Endothelial cell of umbilical vein (primary cell): ENCODE results near the gene SYNGAP1. TPM values are rescaled to one million over a fixed set of nuclear protein-coding genes. Genes with fewer than 3 reads are reported as not detected.

ENCODE experiments used
- BruUV-seq: library from RNA; stranded (reverse); fragments of 400-500 nt; replicated peaks from 2 replicates; lab custom pipeline; 2021; lab: Mats Ljungman, UMichigan
- CTCF ChIA-PET: fragments of 300-600, 350-600 bp; sonication (Branson Sonifier 250); formaldehyde crosslinking; loops from one replicate; lab custom pipeline; 2021; ENCODE audit warnings: antibody characterized with exemption, inconsistent platforms; lab: Charles Lee
- POLR2A ChIA-PET: fragments of 300-600, 350-600 bp; sonication (Branson Sonifier 250); formaldehyde crosslinking; loops from one replicate; lab custom pipeline; 2021; ENCODE audit warnings: antibody characterized with exemption, inconsistent platforms; lab: Charles Lee
- DNase-seq: peaks from one replicate; pipeline ENCODE4 v3.0.0-alpha.2; 2011; ENCODE audit warnings: low read depth, low spot score
- FAIRE-seq: peaks from 2 replicates; lab custom pipeline; 2011; peaks lifted over from hg19 to GRCh38; lab: Jason Lieb, UNC
- H2AFZ ChIP-seq: 2 replicates; pipeline ENCODE4 v1.6.0; 2012; ENCODE audit warnings: low read depth, low read length, control low read depth, inconsistent platforms
- H3K27ac ChIP-seq: 2 replicates; pipeline ENCODE4 v1.5.1; 2011; ENCODE audit warnings: low read depth, mild to moderate bottlenecking, control low read depth, low read length, moderate library complexity; ENCODE audit not compliant: insufficient read depth
- H3K27me3 ChIP-seq, 2 experiments: 2 replicates each; pipeline versions ENCODE4 v1.6.0 to v1.6.1; 2011; ENCODE audit warnings: low read length in 2 of 2, mixed read lengths in 1 of 2; ENCODE audit not compliant: control insufficient read depth in 2 of 2, insufficient read depth in 2 of 2
- H3K36me3 ChIP-seq, 2 experiments: 2 replicates in 1 of 2; 3 replicates in 1 of 2; pipeline ENCODE4 v1.5.1; 2011; ENCODE audit warnings: low read length in 2 of 2, mild to moderate bottlenecking in 1 of 2, moderate library complexity in 1 of 2; ENCODE audit not compliant: control insufficient read depth in 2 of 2, insufficient read depth in 2 of 2; ENCODE audit errors: extremely low read depth in 1 of 2
- H3K4me1 ChIP-seq: 3 replicates; pipeline ENCODE4 v1.5.1; 2011; ENCODE audit warnings: mild to moderate bottlenecking, low read length; ENCODE audit not compliant: control insufficient read depth, insufficient read depth; ENCODE audit errors: extremely low read depth
- H3K4me2 ChIP-seq: 2 replicates; pipeline ENCODE4 v1.6.1; 2011; ENCODE audit warnings: low read length, control low read depth, mixed read lengths; ENCODE audit not compliant: insufficient read depth
- H3K4me3 ChIP-seq, 3 experiments: fragments of 200-600 bp in 1 of 3; sonication (generic), shearing (Covaris generic) in 1 of 3; replicated peaks in 1 of 3; 2 replicates each; pipeline ENCODE4 v1.5.1; 2011 to 2016; ENCODE audit warnings: control low read depth in 3 of 3, low read length in 3 of 3, mild to moderate bottlenecking in 2 of 3, inconsistent platforms in 1 of 3, low read depth in 1 of 3, moderate library complexity in 1 of 3; ENCODE audit not compliant: insufficient read depth in 1 of 3
- H3K79me2 ChIP-seq: 2 replicates; pipeline ENCODE4 v1.6.0; 2012; ENCODE audit warnings: low read length, inconsistent platforms; ENCODE audit not compliant: control insufficient read depth, insufficient read depth
- H3K9ac ChIP-seq: replicated peaks from 2 replicates; pipeline ENCODE3; 2011; ENCODE audit warnings: low read length, control low read depth; ENCODE audit not compliant: insufficient read depth; ENCODE audit errors: extremely low read depth
- H3K9me1 ChIP-seq: replicated peaks from 3 replicates; pipeline ENCODE4 v1.6.0; 2011; ENCODE audit warnings: mild to moderate bottlenecking, low read length; ENCODE audit not compliant: control insufficient read depth, insufficient read depth; ENCODE audit errors: extremely low read depth
- H3K9me3 ChIP-seq: replicated peaks from 2 replicates; pipeline ENCODE4 v1.5.1; 2012; ENCODE audit warnings: low read length, inconsistent platforms; ENCODE audit not compliant: control insufficient read depth, insufficient read depth
- H4K20me1 ChIP-seq: replicated peaks from 2 replicates; pipeline ENCODE3; 2011; ENCODE audit warnings: mild to moderate bottlenecking, low read length; ENCODE audit not compliant: control insufficient read depth, insufficient read depth; ENCODE audit errors: extremely low read depth
- CTCF ChIP-seq, 2 donors: IDR thresholded peaks; 1 replicate in 1 of 2; 2 replicates in 1 of 2; pipeline ENCODE4 v1.5.1; 2011; ENCODE audit warnings: low read length in 2 of 2, mild to moderate bottlenecking in 2 of 2, moderate library complexity in 2 of 2, control low read depth in 1 of 2, inconsistent platforms in 1 of 2, low read depth in 1 of 2; ENCODE audit not compliant: insufficient read depth in 1 of 2; ENCODE audit errors: extremely low read depth in 1 of 2
- EZH2 ChIP-seq: IDR thresholded peaks from 2 replicates; pipeline ENCODE4 v1.6.1; 2012; ENCODE audit warnings: borderline replicate concordance, low read depth, mild to moderate bottlenecking, moderate library complexity, low read length, inconsistent platforms; ENCODE audit not compliant: severe bottlenecking
- GATA2 ChIP-seq: IDR thresholded peaks from 2 replicates; pipeline ENCODE4 v1.7.0; 2011; ENCODE audit warnings: low read depth, mild to moderate bottlenecking, moderate library complexity, mixed read lengths, low read length; ENCODE audit not compliant: insufficient read length, insufficient read depth
- MYC ChIP-seq: IDR thresholded peaks from one replicate; pipeline ENCODE4 v1.6.1; 2011; ENCODE audit warnings: mild to moderate bottlenecking, low read depth, low read length
- POLR2A ChIP-seq: IDR thresholded peaks from 2 replicates; pipeline ENCODE4 v1.6.1; 2012; ENCODE audit warnings: low read depth, mild to moderate bottlenecking, control low read depth, low read length
- dilution Hi-C: fragments of 300-500 bp; cut with MboI; formaldehyde crosslinking; loops from one replicate; pipeline ENCODE4 v1.15.0; 2019; ENCODE audit warnings: low sequenced_read_pairs; ENCODE audit not compliant: extremely low pct_ligation_motif_present
- intact Hi-C: fragments of 100-400 bp; cut with micrococcal nuclease; formaldehyde crosslinking; loops from one replicate; pipeline ENCODE4 v1.10.0; 2022
- polyA plus RNA-seq, 4 experiments: library from polyadenylated mRNA; depleted of rRNA in 3 of 4; stranded (reverse) in 3 of 4; unstranded in 1 of 4; fragments of >200 nt; gene quantifications; 2 replicates each; pipeline versions ENCODE4 v1.2.1 to v1.2.3, GENCODE V29; 2011 to 2012; ENCODE audit warnings: missing spikeins in 1 of 4
- total RNA-seq: library from RNA; stranded (reverse); gene quantifications from 2 replicates; pipeline ENCODE4 v1.2.3, GENCODE V29; 2021

The SYNGAP1 gene
- total and polyA plus RNA-seq, 2 donors (not counting 3 experiments of a cell fraction or from before 2014, with no cell fraction given) = 7.3 to 15.1 TPM

DNA sequence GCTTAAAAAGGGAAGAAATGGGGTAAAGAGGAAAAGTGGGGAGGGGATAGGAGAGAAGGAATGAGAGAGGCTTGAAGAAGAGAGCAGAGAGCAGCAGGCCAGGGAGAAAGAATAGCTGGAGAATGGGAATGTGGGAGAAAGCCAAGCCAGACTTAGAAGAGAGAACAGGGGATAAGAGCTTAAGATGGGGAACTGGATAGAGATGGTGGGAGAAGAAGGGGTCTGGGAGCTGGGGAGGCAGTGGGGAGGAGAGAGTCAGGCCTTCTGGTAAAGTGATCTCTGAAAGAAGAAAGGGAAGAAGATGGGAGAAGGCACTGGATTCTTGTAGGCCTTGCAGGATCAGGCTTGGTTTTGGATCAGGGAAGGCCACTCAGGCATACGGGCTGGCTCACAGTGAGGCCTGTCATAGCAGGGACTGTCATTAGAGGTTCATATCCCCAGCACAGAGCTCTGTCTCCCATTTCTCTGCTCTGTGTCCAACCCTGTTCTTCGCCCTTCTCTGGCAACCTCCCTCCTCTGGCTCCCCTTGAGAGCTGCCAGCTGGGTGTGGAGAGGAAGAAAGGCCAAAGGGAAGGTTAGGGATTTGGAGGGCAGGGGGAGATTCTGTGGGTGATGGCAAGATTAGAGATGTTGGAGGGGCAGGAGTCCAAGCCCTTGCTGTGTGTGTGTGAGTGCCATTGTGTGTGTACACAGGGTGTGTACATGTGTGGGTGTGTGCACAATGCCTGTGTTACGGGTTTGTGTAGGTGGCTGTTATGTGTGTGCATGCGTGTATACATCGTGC lies 9.3 kb downstream of the SYNGAP1 start:
- intact Hi-C loops = loop anchor here (2.0 to 5.0 kb wide), 2 partner anchors 157 to 192 kb away; partner anchors contain the start of genes ITPR3, RPS18 and VPS52
- Histone ChIP-seq H4K20me1 (no peaks in the 10 kb centered on the region), H3K9me1 (no peaks in the 10 kb centered on the region), H3K4me3 (no peak overlapping the region), H3K9ac (no peak overlapping the region), H3K79me2 (no peaks in the 10 kb centered on the region), H3K9me3 (no peaks in the 10 kb centered on the region), H3K4me1 (peaks cover 33% of the 10 kb centered on the region), H3K27me3 (no peaks in the 10 kb centered on the region), H3K4me2 (no peak overlapping the region), H3K27ac (no peak overlapping the region), H3K36me3 (no peaks in the 10 kb centered on the region), H2AFZ (no peak overlapping the region)
- FAIRE-seq (no peak), DNase-seq (no peak)
- no peak for TF ChIP-seq CTCF (IDR thresholded peaks at IDR 0.05; ENCODE audit: extremely low read depth in 1 of 2, insufficient read depth in 1 of 2, low read depth in 1 of 2, low read length in 2 of 2)
- TF ChIP-seq POLR2A = no peak
- TF ChIP-seq MYC = no peak
- TF ChIP-seq EZH2 = no peak
- TF ChIP-seq GATA2 = no peak
- CTCF ChIA-PET = interaction anchor here (0.6 kb wide), 1 partner anchor 39 kb away, joined by 3 read pairs; no protein-coding TSS in a partner anchor
- BruUV-seq = no TSS peak
- POLR2A ChIA-PET = no interaction called here
- dilution Hi-C loops = no loop called here
